Large intestine (tissue), 3 donors: ENCODE results near the gene SCG3. TPM values are rescaled to one million over a fixed set of nuclear protein-coding genes. Genes with fewer than 3 reads are reported as not detected.

ENCODE experiments used
- DNase-seq, 2 donors: peaks; one replicate each; pipeline versions ENCODE4 v3.0.0 to v3.0.0-alpha.2; 2013
- H3K27ac ChIP-seq: one replicate; pipeline ENCODE4 v1.5.1; 2013; ENCODE audit warnings: low read length
- H3K27me3 ChIP-seq: 2 replicates; pipeline ENCODE4 v1.6.1; 2013; ENCODE audit warnings: low read length; ENCODE audit not compliant: control insufficient read depth, insufficient read depth
- H3K36me3 ChIP-seq: 2 replicates; pipeline ENCODE4 v1.6.1; 2013; ENCODE audit warnings: low read length; ENCODE audit not compliant: control insufficient read depth, insufficient read depth
- H3K4me1 ChIP-seq: one replicate; pipeline ENCODE4 v1.6.1; 2013; ENCODE audit warnings: low read length; ENCODE audit not compliant: control insufficient read depth, insufficient read depth
- H3K4me3 ChIP-seq: one replicate; pipeline ENCODE4 v1.5.1; 2013; ENCODE audit warnings: low read length
- H3K9me3 ChIP-seq: one replicate; pipeline ENCODE4 v1.6.1; 2013; ENCODE audit warnings: mild to moderate bottlenecking, low read depth, low read length, moderate library complexity; ENCODE audit not compliant: control insufficient read depth
- WGBS: methylation state at CpG from one replicate; pipeline ENCODE4 v1.1.5; 2013; ENCODE audit warnings: low lambda C conversion rate; ENCODE audit not compliant: insufficient coverage; 5-methylcytosine and 5-hydroxymethylcytosine counted together
- polyA plus RNA-seq: library from polyadenylated mRNA; unstranded; fragments of 120-200 nt; gene quantifications from one replicate; pipeline ENCODE4 v1.2.1, GENCODE V29; 2013

Gene SCG3
- polyA plus RNA-seq, 1 donor = 10.0 TPM

DNA sequence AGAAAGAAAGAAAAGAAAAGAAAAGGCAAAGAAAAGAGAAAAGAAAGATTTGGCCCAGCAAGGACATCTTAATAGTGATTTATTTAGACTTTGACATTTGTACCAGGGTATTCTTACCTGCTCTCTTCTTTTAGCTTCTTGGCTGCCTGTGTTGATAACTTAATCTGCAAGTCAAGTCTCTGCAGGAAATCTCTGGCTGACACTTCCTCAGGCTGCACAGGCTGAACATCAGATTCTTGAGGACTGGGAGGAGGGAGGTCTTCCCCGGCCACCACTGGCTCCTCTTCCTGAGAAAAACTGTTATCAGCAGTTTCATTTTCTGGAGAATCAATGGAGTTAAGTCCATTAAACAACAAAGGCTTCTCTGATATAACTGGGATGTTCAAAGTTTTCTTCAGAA is 43.4 kb downstream of the SCG3 start:
- peak in 1 of 2 donors; percentile 25 for DNase-seq
- Histone ChIP-seq H3K36me3 (no peaks in the 10 kb centered on the region), H3K4me3 (no peak overlapping the region), H3K9me3 (peaks cover 5% of the 10 kb centered on the region), H3K27ac (no peak overlapping the region), H3K4me1 (peaks cover 15% of the 10 kb centered on the region), H3K27me3 (no peaks in the 10 kb centered on the region)
- no CpG with 5 or more reads among the region's 1 CpG for WGBS

DNA sequence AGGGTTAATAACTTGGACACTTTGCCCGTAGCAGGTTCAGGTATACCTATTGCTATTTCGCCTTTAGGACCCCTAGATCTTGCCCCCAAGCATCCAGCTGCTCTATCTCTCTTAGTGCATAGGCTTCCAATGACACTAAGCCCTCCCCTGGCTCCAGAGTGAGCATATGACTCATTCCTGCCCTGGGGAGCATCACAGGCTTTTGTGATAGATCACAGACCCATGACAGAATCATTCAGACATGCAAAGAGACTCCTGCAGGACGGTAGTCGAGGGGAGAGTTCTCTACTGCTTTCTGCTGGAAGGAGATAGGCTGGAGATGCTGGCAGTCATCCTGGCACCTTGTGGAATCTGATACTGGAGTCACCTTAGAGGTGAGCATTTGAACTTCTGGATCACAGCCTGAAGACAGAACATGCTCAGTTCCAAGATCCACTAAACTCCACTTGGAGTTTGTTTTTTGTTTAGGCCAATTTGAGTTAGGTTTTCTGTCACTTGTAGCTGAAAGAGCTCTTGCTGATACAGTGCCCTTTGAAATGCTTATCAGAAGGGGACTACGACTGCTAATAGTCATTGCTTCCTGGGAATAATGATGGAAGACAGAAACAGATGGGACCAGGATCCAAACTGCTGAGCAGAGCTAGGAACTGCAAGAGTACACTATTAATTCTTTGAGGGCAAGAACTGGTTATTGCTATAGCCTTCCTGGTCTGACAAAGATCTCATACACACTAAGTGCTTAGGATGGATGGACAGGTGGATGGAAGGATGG is 45.2 kb downstream of the SCG3 start:
- peaks cover 15% of the 10 kb centered on the region for H3K4me1 ChIP-seq
- H3K9me3 ChIP-seq = no peaks in the 10 kb centered on the region
- no peak overlapping the region for H3K4me3 ChIP-seq
- H3K27ac ChIP-seq = peak overlapping the region; percentile 21
- peaks cover 2% of the 10 kb centered on the region for H3K36me3 ChIP-seq
- peak; percentile 36 to 53 for DNase-seq
- no CpG with 5 or more reads among the region's 5 CpGs for WGBS
- no peaks in the 10 kb centered on the region for H3K27me3 ChIP-seq

DNA sequence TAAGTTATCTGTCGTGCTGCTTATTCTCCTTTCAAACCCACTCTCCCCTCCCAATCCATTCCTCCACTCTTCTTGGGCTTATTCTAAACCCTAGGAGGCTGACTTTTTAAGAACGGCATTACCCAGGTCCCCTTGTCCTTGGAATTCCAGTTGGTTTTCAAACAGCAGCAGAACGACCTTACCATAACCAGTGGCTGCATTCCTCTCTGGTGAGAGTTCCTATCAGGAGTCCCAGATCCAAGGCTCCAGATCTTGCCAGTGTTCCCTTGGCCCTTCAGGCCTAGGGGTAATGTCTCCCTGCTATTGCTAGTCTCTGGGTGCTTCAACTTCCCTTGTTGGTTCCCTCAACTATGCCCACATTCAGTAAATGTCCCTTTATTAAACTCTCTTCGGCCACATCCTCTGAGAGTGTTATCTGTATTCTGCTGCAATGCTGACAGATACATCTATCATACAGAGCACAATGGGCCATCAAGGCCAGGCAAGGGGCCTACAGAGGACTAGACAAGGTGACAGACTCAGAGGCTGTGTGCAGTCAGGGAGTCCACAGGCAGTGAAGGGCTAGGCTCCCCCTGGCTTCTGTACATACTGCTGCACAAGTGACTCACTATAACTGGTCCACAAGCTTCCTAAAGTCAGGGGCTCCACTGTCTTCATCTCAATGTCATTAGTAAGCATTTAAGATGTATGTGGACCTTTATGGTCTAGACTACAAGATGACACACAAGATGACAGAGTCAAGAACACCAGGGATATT is 46.0 kb downstream of the SCG3 start:
- H3K27ac ChIP-seq = no peak overlapping the region
- WGBS = no CpG with 5 or more reads among the region's 4 CpGs

DNA sequence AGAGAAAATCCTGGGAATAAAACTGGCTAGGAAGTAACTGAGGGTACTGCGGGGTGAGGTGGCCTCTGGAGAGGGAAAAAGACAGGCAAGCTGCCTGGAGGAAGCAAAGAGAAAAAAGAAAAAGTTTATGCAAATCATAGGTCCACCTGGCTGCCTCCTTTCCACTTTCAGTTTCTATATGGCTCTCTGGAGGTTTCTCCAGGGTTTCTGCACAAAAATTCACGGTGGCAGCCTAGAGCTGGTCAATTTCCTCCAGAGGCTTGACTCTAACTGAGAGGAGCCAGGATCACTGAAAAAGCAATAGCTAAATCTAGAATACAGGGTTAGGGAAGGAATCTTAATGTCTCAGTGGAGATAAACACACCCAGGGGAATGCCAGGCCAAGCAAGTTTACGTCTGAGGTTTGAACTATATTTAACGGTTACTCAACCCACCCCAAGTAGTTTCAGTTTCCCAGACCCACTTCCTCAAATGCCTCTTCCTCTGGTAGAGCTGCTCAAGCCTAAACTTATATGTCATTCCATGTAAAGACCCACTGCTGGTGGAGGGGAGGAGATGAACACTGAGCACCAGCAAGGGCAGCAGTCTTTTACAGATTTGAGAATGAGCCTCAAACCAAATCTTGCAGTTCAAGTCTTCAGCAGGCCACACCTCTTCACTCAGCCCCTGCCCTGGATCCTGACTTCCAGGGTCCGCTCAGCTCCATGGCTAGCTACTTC is 50.4 kb downstream of the SCG3 start:
- Histone ChIP-seq H3K36me3 (peaks cover 2% of the 10 kb centered on the region), H3K27me3 (no peaks in the 10 kb centered on the region), H3K4me3 (no peak overlapping the region), H3K4me1 (peaks cover 14% of the 10 kb centered on the region), H3K9me3 (no peaks in the 10 kb centered on the region), H3K27ac (peak overlapping the region; percentile 23)
- WGBS = 14% methylated on average over 1 of the region's 5 CpGs
- peak; percentile 51 to 83 for DNase-seq

More for the DNA sequence above, 46.0 kb downstream of the SCG3 start:
- Histone ChIP-seq H3K36me3 (peaks cover 2% of the 10 kb centered on the region), H3K4me1 (peaks cover 21% of the 10 kb centered on the region), H3K9me3 (no peaks in the 10 kb centered on the region), H3K27me3 (no peaks in the 10 kb centered on the region), H3K4me3 (no peak overlapping the region)
- DNase-seq = no peak

DNA sequence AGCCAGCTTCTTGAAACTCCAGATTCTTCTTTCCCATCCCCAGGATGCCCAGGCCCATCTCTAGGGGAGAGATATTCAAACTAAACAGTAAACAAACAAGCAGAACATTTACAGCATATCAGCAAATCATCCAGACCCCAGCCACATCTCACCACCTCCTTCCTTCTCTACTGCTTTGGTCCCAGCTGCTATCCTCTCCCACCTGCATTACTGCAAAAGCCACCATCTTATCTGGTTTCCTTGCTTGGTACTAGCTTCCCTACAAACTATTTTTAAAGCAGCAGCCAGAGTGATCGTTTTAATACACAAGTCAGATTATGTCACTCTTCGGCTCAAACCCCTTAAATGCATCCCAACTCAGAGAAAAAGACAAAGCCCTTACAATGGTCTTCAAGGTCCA is 51.3 kb downstream of the SCG3 start:
- H3K36me3 ChIP-seq = peaks cover 2% of the 10 kb centered on the region
- no peaks in the 10 kb centered on the region for H3K9me3 ChIP-seq
- DNase-seq = no peak
- H3K27me3 ChIP-seq = no peaks in the 10 kb centered on the region
- no peak overlapping the region for H3K27ac ChIP-seq
- no peak overlapping the region for H3K4me3 ChIP-seq
- no CpG with 5 or more reads among the region's 2 CpGs for WGBS
- peaks cover 14% of the 10 kb centered on the region for H3K4me1 ChIP-seq

DNA sequence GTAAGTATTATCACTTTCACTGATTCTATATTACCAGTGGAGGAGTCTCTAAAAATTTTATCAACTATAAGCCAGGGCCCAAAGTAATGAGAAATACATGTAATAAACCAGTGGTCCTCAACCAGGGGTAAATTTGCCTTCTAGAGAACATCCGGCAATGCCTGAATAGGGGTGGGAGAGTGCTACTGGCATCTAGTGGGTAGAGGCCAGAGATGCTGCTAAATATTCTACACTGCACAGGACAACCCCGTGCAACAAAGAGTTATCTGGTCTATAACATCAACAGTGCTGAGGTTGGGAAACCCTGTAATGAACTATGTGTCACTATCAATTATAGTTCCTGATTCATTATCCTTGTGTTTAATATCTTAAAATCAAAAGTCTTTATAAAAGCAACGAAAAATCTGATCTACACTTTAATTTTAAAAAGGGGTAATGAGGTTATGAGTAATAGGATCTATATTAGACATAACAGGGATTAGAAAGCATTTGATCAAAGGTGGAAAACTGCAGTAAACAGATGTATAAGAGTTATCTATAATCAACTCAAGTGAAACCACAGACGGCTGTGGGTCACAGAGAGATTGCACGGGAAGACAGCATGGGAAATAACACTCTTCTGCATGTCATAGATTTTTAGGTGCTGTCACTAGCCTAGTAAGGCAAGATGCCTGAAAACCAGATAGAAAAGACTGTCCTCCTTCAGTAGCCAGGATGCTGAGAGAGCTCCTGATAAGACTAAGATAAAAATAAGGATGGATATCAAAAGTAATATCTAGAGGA is 54.1 kb downstream of the SCG3 start:
- Histone ChIP-seq H3K27me3 (no peaks in the 10 kb centered on the region), H3K4me1 (peaks cover 21% of the 10 kb centered on the region), H3K9me3 (no peaks in the 10 kb centered on the region), H3K27ac (no peak overlapping the region), H3K36me3 (no peaks in the 10 kb centered on the region), H3K4me3 (no peak overlapping the region)
- no peak for DNase-seq
- WGBS = 100% methylated on average over 1 of the region's 5 CpGs

DNA sequence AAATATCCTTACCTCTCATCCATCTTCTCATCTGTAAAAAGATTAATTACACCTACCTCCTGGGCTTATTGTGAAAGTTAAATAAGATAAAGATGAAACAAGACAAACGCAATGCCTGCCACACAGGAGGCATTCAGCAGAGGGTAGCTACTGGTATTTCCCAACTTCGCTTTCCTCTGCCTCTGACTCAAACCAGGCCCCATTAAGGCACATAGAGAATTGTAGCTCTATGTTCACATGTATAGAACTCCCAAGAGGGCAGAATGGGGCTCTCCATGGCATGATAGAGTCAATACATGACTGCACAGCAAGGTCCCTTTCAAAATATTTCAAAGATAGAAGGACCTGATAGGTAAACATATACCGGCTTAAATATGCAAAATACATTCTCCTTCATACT is 54.8 kb downstream of the SCG3 start:
- H3K27me3 ChIP-seq = no peaks in the 10 kb centered on the region
- peaks cover 17% of the 10 kb centered on the region for H3K4me1 ChIP-seq
- H3K27ac ChIP-seq = no peak overlapping the region
- H3K9me3 ChIP-seq = no peaks in the 10 kb centered on the region
- no peaks in the 10 kb centered on the region for H3K36me3 ChIP-seq
- 81% methylated on average over 2 of the region's 3 CpGs for WGBS
- no peak overlapping the region for H3K4me3 ChIP-seq
- DNase-seq = no peak

DNA sequence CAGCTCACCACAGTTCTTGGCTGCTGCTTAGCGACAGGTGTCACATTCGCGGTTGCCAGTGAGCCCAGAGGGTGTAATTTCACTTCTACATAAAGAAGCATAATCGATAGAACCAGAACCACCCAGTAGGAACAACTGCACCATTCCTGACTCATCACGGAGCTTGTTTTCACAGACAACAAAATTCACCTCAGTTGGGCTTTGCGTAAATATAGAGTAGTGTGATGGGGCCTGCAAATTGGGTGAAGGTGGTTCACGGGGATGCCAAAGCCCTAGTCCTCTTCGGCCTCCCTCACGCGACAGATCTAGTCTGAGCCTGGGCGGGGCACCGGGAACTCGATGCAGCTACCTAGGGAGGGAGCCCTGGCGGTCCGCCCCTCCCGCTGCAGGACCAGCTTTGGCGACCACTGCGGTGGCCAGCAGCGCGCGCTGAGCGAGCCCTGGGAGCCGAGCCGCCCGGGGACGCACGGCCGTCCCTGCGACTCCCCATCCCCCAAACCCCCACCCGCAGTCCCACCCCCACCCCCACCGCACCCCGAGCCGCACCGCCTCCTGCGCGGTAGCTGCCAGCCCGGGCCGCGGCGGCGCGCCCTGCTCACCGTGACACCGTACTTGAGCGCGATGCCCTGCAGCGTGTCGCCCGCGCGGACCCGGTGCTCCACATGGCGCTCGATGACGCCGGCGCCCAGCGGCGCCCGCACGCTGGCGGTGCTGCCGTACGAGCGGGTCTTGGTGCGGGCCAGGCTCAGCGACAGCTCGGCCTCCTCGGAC is 55.6 kb downstream of the SCG3 start:
- Histone ChIP-seq H3K36me3 (no peaks in the 10 kb centered on the region), H3K9me3 (no peaks in the 10 kb centered on the region), H3K27ac (peak overlapping the region; percentile 5)

DNA sequence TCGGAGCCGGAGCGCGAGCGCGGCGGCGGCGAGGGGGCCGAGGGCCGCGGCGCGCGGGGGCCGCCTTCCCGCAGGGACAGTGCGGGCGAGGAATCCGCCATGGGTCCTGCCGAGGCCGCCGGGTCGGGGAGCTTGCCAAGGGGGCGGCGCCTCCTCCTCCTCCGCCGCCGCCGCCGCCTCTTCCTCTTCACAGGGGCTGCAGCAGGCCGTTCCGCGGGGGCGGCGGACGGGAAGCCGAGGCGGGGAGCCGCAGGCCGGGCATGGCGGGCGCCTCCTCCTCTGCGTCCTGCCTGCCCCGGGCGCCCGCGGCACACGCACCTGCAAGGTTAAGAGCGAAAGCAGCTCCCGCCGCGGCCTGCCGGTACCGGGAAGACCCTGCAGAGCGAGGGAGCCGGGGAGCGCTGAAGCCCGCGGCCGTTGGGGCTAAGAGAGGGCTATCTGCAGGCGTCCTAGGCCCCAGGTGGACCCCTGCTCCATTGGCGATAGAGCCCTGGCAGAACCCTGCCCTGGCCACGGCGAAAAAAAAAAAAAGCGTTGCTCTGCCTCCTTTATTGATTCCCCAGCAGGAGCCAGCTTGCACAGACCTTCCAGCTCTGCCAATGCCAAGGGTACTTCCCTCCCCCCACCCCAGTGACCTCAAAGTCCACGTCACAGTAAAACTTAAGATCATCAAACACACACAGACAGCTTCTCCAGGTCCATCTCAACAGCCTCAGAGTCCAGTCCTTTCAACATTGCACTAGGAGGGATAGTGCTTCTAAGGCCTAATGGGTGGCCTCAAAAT is 56.4 kb downstream of the SCG3 start, which contains the start of gene LYSMD2:
TSS of gene LYSMD2 (minus strand) at position 134 of the 784 bp plus-strand sequence. CDS start at position 101, 33 bp downstream.
- Histone ChIP-seq H3K27ac (peak within 1 kb of the TSS; percentile 60), H3K36me3 (no peaks in the 10 kb centered on the region), H3K4me1 (peaks cover 7% of the 10 kb centered on the region), H3K27me3 (no peaks in the 10 kb centered on the region), H3K4me3 (peak within 1 kb of the TSS; percentile 75), H3K9me3 (no peaks in the 10 kb centered on the region)
- WGBS = no CpG with 5 or more reads among the region's 67 CpGs
- peak; percentile 49 to 79 for DNase-seq

More for the DNA sequence above, 55.6 kb downstream of the SCG3 start:
- peak; percentile 31 to 58 for DNase-seq
- Histone ChIP-seq H3K4me1 (peaks cover 12% of the 10 kb centered on the region), H3K4me3 (peak overlapping the region; percentile 75), H3K27me3 (no peaks in the 10 kb centered on the region)
- no CpG with 5 or more reads among the region's 69 CpGs for WGBS
